HG02623 (cell line): ENCODE results near the gene TTLL5.

ENCODE experiments used
- ATAC-seq: cut with Tn5 transposase; IDR thresholded peaks from one replicate; pipeline ENCODE4 v1.9.1; 2021; ENCODE audit warnings: moderate library complexity; ENCODE audit not compliant: unreplicated experiment

Gene TTLL5, protein sequence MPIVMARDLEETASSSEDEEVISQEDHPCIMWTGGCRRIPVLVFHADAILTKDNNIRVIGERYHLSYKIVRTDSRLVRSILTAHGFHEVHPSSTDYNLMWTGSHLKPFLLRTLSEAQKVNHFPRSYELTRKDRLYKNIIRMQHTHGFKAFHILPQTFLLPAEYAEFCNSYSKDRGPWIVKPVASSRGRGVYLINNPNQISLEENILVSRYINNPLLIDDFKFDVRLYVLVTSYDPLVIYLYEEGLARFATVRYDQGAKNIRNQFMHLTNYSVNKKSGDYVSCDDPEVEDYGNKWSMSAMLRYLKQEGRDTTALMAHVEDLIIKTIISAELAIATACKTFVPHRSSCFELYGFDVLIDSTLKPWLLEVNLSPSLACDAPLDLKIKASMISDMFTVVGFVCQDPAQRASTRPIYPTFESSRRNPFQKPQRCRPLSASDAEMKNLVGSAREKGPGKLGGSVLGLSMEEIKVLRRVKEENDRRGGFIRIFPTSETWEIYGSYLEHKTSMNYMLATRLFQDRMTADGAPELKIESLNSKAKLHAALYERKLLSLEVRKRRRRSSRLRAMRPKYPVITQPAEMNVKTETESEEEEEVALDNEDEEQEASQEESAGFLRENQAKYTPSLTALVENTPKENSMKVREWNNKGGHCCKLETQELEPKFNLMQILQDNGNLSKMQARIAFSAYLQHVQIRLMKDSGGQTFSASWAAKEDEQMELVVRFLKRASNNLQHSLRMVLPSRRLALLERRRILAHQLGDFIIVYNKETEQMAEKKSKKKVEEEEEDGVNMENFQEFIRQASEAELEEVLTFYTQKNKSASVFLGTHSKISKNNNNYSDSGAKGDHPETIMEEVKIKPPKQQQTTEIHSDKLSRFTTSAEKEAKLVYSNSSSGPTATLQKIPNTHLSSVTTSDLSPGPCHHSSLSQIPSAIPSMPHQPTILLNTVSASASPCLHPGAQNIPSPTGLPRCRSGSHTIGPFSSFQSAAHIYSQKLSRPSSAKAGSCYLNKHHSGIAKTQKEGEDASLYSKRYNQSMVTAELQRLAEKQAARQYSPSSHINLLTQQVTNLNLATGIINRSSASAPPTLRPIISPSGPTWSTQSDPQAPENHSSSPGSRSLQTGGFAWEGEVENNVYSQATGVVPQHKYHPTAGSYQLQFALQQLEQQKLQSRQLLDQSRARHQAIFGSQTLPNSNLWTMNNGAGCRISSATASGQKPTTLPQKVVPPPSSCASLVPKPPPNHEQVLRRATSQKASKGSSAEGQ (N-terminal part only)

GRCh38 chr14:75660630-75661498, at the start of gene TTLL5, which contains the start of gene ERG28:
Gene TTLL5, plus strand, starts transcription at chr14:75661246. Its CDS starts 1,904 bp downstream, at chr14:75663150.
Gene ERG28, minus strand, starts transcription at chr14:75660876. Its CDS starts 3,374 bp downstream, at chr14:75657502.
- ATAC-seq: peak; percentile 96

DNA sequence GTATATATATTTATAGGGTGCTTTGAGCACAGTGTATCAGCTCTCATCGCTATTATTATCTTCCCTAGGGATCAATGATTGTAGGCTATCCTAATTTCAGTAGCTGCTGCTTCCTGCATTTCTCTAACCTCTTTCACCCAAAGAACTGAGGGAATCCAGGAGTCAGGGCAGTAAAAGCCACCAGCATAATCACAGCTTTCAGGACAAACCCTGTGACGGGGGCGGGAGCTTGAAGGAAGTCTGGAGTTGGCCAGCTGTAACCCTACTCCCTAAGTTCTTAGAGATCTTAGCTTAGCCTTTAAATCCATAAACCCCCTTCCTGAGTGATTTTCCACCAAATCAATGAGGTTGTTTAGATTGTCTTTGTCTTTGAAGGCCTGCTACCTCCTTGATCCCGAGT, 48.9 kb upstream of the TTLL5 start:
- ATAC-seq: no peak

DNA sequence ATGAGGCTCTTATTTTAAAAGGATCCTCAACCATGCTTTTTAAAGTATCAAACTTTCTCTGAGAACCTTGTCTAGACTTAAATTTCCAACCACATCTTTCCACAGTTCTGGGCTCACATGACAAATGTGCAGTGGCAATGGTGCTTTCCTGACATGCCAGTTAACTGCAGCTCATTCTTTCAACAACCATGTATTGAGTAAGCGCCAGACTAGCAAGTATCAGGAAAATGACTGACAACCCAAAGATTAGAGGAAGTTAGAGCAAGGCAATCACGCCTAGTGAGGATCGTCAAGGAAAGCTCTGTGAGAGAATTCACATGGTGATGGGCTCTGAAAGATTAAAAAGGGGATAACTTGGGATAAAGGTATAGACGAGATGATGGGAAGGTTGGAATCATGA, 46.9 kb upstream of the TTLL5 start:
- no peak for ATAC-seq

GRCh38 chr14:75615200-75615599, 45.8 kb upstream of the TTLL5 start:
- ATAC-seq: no peak

- no peak for ATAC-seq
Measured at GRCh38 chr14:75619548-75619947, 41.5 kb upstream of the TTLL5 start.

DNA sequence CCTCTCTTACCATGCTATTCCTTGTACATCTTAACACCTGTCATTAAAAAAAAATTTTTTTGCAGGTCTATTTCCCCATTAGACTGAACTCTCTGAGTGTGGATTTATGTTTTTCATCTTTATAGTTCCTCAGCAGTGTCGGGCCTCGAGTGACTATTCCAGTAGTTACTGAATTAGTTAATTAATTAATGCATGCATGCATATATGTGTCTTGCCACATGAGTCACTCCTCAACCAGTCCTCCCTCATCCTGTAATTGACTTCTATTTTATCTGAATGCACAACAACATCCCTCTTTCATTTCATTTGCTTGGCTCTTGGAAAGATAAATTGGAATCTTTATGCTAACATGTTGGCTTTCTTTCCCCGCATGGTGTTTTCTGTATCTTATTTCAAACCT, 36.0 kb upstream of the TTLL5 start:
- no peak for ATAC-seq

- ATAC-seq: no peak
Measured at GRCh38 chr14:75626396-75626795, 34.6 kb upstream of the TTLL5 start.

DNA sequence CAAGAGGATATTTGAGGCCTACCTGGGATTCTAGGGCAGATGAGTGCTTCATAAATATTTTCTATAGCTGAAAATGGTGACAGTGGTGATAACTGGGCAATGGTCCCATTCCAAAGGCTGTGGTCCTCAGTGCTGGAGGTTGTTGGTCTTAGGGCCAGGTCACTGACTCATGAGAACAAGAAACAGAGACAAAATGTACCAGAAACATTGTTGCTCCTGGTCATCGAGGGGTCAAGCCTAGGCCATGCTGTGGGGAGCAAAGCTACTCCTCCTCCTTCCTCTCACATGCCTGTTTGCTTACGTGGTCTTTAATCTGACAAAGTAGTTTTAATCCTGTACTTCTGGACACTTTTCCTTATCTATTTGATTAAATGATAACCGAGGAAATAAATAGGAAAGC, 34.2 kb upstream of the TTLL5 start:
- no peak for ATAC-seq

GRCh38 chr14:75627406-75627805, 33.6 kb upstream of the TTLL5 start:
- no peak for ATAC-seq

GRCh38 chr14:75628816-75629215, 32.2 kb upstream of the TTLL5 start:
- no peak for ATAC-seq

GRCh38 chr14:75630695-75631452, 30.2 kb upstream of the TTLL5 start:
- ATAC-seq: no peak

GRCh38 chr14:75631453-75631831, 29.6 kb upstream of the TTLL5 start:
- ATAC-seq: no peak

- no peak for ATAC-seq
Measured at GRCh38 chr14:75634848-75635247, 26.2 kb upstream of the TTLL5 start.

DNA sequence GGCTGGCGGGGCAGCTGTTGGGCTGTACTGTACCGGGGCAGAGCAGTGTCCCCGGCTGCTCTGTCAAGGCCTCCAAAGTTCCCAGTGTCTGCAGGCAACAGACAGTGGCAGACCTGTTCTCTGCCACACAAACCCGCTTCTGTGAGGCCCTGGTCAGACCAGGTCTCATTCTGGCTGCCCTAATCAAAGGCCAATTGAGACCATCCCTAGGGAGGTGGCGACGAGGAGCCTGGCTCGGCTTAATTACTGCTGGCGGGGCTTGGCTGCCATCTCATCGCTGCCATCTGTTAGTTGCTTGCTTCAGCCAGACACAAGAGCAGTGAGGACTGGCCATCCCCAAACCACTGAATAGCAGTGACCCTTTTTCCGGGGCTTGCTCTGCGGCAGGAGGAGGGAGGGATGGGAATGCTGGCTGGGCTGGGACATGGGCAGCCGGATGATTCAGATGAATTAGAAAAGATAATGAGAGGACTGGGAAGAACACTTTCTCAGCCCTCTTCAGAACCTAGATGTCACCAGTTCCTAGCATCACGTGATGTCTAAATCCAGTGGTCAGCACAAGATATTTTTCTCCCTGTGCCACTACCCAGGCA, 24.9 kb upstream of the TTLL5 start:
- ATAC-seq: no peak

GRCh38 chr14:75640876-75641275, 20.2 kb upstream of the TTLL5 start:
- no peak for ATAC-seq

DNA sequence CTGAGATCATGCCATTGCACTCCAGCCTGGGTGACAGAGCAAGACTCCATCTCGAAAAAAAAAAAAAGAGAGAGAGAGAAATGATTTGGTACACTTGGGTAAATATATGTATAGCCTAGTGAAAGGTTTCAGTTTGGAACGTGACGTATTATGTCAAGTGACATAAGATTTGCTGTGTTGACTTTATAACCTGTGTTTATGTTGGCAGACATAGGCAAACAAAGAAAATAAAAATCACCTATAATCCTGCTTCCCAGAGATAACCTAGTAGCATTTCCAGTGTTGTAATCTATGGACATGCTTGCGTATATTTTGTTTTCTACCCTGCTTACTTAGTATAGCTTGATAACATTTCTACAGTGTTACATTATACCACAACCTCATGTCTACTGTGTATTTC, 17.1 kb upstream of the TTLL5 start:
- ATAC-seq: no peak

DNA sequence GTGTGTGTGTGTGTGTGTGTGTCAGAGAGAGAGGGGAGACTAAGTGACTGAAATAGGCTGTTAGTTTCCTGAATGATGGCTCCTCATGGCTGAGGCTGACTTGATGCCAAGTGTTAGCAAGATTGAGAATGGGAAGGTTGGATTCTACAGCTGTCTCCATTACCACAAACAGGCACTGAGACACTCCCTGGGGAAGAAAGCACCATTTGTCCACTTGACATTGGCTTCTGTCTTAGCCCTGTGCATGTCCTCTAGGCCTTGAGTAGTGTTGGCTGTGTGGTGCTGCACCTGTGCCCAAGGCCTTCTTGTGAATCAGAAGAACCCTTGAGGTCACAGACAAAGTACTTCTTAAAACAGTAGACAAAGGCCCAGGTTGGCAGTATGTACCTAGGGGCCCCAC, 16.0 kb upstream of the TTLL5 start:
- no peak for ATAC-seq

GRCh38 chr14:75646762-75647161, 14.3 kb upstream of the TTLL5 start:
- no peak for ATAC-seq

GRCh38 chr14:75647640-75648039, 13.4 kb upstream of the TTLL5 start:
- no peak for ATAC-seq
